Kidney tubule cell (primary cell): ENCODE measurements around the gene LITAFD.
A peak's percentile ranks its signal among the peaks of the same experiment; 100 is the strongest.
"Not testable (repeated sequence)": the region's sequence is repeated elsewhere in the genome, so short reads cannot be mapped to it uniquely, and the experiment has no call there.

Source experiments
- DNase-seq: peaks from one replicate; pipeline ENCODE4 v3.0.0-alpha.2; 2018; ENCODE audit warnings: low spot score

LITAFD gene

GRCh38 chr16:8894736-8895334 lies 12.7 kb downstream of the LITAFD start:
- no peak for DNase-seq

- DNase-seq, result no peak
These were observed 16.6 kb downstream of the LITAFD start for GRCh38 chr16:8898660-8899318.

DNA sequence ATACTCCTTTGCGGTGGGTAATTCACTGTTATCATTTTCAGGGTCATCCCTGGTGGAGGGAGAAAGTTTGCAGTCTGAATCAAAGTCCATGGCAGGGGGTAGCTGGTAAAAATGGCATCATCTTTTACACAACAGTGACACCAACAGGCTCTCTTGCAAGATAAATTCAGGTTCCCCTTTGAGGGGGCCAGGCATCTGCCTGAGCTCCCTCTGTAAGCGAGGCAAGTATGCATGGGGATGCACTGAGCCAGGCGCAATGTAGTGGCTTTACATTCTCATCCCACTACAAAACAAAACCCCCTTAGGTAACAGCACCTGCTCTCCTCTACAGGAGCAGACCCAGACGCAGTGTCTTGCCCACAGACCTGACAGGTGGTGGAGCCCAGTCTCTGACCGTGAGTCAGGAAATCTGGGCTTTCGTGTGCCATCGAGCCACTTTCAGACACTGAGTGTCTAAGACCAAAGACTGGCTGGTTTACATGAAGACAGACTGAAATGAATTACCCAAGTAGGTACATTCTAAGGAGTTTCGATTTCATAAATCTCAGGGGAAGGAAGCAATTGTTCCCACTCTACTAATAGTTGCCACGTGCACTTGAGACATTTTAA lies 17.7 kb downstream of the LITAFD start:
- no peak for DNase-seq

- DNase-seq, result no peak
These were observed 18.2 kb downstream of the LITAFD start for GRCh38 chr16:8900343-8900742.

- DNase-seq, result no peak
These were observed 19.2 kb downstream of the LITAFD start for GRCh38 chr16:8901320-8901861.

- no peak for DNase-seq
These were observed 20.9 kb downstream of the LITAFD start for GRCh38 chr16:8903004-8903403.

DNA sequence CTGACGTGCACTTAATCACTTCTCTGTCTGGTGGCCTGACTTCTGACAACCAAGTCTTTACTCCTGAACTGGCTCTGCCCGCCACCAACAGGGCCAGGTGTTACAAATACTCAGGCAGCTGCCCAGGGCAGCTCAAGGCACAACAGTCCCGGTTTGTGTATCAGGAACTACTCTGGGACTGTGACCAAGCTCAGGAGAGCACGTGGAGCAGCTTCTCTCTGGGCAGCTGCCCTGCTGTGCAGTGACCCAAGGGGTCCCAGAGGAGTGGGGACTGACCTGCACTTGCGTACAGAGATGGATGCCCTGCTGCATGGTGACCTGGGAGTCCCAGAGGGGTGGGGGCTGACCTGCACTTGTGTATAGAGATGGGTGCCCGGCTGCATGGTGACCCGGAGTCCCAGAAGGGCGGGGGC lies 21.9 kb downstream of the LITAFD start:
- no peak for DNase-seq

DNA sequence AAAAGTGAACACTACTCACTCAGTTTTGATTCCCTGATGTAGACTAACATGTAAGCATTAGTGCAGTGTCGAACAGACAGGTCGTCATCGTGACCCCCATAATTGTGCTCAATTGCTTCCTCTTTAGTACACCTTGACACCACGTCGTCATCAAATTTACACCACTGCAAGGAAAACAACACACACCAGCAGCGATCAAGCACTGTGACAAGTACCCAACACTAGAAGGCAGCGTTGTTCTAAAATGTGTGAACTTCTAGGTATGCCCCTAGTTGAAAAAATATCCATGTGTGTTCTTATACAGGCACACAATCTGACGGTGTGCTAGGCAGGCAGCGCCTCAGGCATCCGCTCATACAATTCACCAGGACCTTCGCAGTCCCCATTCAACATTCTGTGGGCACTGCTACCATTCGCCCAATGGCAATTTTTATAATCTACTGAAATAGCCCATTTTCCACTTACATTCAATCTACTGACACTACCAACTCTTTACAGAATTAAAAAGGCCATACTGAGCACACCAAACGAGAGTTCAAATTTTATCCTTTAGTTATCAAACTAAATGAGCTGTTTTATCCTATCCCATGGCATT lies 23.1 kb downstream of the LITAFD start:
- DNase-seq, result peak; percentile 39

GRCh38 chr16:8905795-8906591 lies 23.8 kb downstream of the LITAFD start:
- DNase-seq, result no peak

DNA sequence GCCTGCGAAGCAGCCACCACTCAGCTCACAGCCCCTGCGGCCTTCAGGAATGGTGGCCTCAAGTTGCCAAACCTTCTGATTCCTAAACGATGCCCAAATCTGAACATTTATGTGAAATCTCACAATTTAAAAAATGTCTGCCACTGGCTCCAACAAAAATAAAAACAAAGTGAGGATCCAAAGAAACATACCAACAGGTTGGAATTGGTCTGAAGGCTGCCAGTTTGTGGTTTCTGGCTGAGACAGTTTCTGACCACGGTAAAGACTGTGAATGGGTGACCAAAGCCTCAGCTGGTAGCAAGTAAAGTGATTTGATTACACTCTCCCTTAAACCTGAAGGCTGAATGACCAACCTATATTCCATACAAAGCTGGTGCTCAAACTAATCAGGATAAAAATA lies 24.9 kb downstream of the LITAFD start:
- no peak for DNase-seq

- no peak for DNase-seq
These were observed 26.8 kb downstream of the LITAFD start for GRCh38 chr16:8908810-8909468.

- no peak for DNase-seq
These were observed 28.7 kb downstream of the LITAFD start for GRCh38 chr16:8910811-8911210.

GRCh38 chr16:8912793-8913192 lies 30.6 kb downstream of the LITAFD start:
- DNase-seq, result no peak

- DNase-seq, result no peak
These were observed 31.9 kb downstream of the LITAFD start for GRCh38 chr16:8914098-8914497.

DNA sequence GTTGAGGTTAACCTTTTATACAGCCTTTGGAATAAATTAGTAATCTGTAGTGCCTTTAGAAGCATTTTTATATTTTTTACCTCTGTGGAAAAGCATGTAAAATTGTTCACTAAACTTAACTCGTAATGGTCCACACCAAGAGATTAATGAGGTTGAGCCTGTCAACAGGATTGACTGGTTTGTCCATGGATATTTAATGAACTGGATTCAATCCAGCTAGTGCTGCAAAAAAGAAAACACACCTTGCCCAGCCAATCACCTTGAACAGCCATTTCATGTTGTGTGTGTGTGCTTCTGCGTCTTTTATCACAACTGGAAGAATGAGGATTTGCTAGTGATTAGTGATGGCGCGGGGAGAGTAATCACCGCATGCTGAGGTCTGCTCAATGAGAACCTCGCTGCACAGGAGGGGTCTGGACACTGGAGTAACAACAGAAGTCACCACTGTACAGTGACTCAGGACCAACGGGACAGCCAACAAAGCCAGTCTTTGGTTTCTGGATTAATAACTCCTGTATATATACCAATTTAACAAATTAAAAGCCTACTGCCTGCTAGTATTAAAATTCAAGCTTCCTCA lies 33.7 kb downstream of the LITAFD start:
- no peak for DNase-seq

- no peak for DNase-seq
These were observed 34.5 kb downstream of the LITAFD start for GRCh38 chr16:8916541-8917225.

DNA sequence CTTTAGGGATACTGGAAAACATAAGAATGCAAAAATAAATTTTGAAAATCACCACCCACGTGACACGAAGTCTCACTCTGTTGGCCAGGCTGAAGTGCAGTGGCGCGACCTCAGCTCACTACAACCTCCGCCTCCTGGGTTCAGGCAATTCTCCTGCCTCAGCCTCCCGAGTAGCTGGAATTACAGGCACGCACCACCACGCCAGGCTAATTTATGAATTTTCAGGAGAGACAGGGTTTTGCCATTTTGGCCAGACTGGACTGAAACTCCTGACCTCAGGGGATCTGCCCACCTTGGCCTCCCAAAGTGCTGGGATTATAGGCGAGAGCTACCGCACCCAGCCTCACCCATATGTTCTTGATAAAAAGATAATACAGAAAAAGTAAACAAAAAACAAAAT lies 35.2 kb downstream of the LITAFD start:
- DNase-seq, result not testable (repeated sequence)

GRCh38 chr16:8919089-8919933 lies 37.2 kb downstream of the LITAFD start:
- no peak for DNase-seq

DNA sequence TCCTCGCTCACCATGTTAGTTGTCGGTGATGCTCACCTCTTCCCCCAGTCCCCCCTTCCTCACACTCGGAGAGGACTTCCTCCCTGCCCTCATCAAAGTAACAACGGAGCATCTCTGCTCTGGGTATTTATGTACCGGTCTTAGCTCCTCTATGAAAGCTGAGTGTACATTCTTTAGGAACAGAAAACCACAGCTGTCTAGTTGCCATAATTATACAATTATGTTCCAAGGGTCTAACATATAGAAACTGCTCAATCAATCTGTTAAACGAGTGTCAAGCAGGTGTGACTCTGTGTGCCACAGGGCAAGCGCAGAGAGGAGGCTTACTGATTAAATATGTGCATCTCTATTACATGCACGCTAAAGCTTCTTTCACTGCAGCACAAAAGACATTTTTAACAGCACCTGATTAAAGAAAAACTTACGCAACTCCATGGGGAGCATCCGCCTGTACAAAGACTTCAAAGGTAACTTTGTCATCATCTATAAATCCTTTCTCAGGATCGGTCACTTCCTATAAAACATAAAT lies 37.8 kb downstream of the LITAFD start:
- no peak for DNase-seq
